ENCODE data around the gene DLG5. TPM values are rescaled to one million over a fixed set of nuclear protein-coding genes. Genes with fewer than 3 reads are reported as not detected.

The DLG5 gene
- total and polyA plus RNA-seq, 7 donors = 6.0 to 78.1 (median 41.0) TPM

- no peak for DNase-seq
- no peak for TF ChIP-seq POLR2AphosphoS5 (IDR thresholded peaks at IDR 0.05)
- Histone ChIP-seq H3K36me3 (peaks cover 2 to 7% (median 4%) of the 10 kb centered on the region in 4 donors), H3K27ac (peak overlapping the region; percentile 79 to 93 (median 90)), H3K9me3 (no peaks in the 10 kb centered on the region), H3K4me3 (no peak overlapping the region), H3K4me1 (peaks cover 0 to 64% (median 57%) of the 10 kb centered on the region in 4 donors), H3K27me3 (no peaks in the 10 kb centered on the region)
- 93 to 94% methylated on average over 5 of the region's 5 CpGs for WGBS, 2 donors
- intact Hi-C loops (cut with DNase I) = loop anchor here (10.0 kb wide), 1 partner anchor 97 kb away; no protein-coding TSS in a partner anchor
Measured at GRCh38 chr10:77972148-77972547, 45.6 kb upstream of the DLG5 start.

GRCh38 chr10:77971804-77972144 is 45.2 kb upstream of the DLG5 start:
- Histone ChIP-seq H3K4me3 (no peak overlapping the region), H3K27ac (peak overlapping the region; percentile 79 to 93 (median 90)), H3K36me3 (peaks cover 0 to 3% (median under 1%) of the 10 kb centered on the region in 4 donors), H3K9me3 (no peaks in the 10 kb centered on the region), H3K4me1 (peaks cover 0 to 62% (median 57%) of the 10 kb centered on the region in 4 donors), H3K27me3 (no peaks in the 10 kb centered on the region)
- TF ChIP-seq EP300 (IDR thresholded peaks at IDR 0.05) (no peak), POLR2AphosphoS5 (IDR thresholded peaks at IDR 0.05) (no peak), POLR2A (IDR thresholded peaks at IDR 0.05) (no peak)
- TF ChIP-seq, protein P1, sequence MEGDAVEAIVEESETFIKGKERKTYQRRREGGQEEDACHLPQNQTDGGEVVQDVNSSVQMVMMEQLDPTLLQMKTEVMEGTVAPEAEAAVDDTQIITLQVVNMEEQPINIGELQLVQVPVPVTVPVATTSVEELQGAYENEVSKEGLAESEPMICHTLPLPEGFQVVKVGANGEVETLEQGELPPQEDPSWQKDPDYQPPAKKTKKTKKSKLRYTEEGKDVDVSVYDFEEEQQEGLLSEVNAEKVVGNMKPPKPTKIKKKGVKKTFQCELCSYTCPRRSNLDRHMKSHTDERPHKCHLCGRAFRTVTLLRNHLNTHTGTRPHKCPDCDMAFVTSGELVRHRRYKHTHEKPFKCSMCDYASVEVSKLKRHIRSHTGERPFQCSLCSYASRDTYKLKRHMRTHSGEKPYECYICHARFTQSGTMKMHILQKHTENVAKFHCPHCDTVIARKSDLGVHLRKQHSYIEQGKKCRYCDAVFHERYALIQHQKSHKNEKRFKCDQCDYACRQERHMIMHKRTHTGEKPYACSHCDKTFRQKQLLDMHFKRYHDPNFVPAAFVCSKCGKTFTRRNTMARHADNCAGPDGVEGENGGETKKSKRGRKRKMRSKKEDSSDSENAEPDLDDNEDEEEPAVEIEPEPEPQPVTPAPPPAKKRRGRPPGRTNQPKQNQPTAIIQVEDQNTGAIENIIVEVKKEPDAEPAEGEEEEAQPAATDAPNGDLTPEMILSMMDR (IDR thresholded peaks at IDR 0.05) = no peak
- intact Hi-C loops (cut with DNase I) = loop anchor here (10.0 kb wide), 1 partner anchor 97 kb away; no protein-coding TSS in a partner anchor
- 93% methylated on average over 3 of the region's 3 CpGs for WGBS, 2 donors
- no peak for DNase-seq

GRCh38 chr10:77970869-77971803 is 44.6 kb upstream of the DLG5 start:
- WGBS, 2 donors = 53 to 73% methylated on average over 7 of the region's 7 CpGs
- intact Hi-C loops (cut with DNase I) = loop anchor here (10.0 kb wide), 1 partner anchor 96 kb away; no protein-coding TSS in a partner anchor

DNA sequence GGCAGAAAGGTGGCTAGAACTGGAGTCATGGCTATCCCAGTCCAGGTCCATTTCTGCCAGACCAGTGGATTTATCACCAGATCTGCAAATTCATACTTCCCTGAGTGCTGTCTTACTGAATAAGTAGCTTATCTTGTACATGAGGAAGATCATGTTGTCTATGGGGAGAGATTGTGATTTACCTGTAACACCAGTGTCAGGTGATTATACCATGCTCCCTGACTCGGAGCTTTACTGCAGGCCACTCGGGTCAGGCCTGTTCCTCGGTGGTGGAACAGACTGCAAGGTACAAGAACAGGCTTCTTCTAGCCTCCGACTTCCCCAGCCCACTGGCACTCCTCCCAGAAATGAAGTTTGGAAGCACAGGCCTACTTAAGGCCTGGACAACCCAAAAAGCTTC is 42.6 kb upstream of the DLG5 start:
- TF ChIP-seq, protein P1 (IDR thresholded peaks at IDR 0.05) = no peak
- no peak for TF ChIP-seq POLR2AphosphoS5 (IDR thresholded peaks at IDR 0.05)
- no peak for TF ChIP-seq EP300 (IDR thresholded peaks at IDR 0.05)
- no peak for TF ChIP-seq POLR2A (IDR thresholded peaks at IDR 0.05)
- Histone ChIP-seq H3K36me3 (no peaks in the 10 kb centered on the region), H3K27me3 (no peaks in the 10 kb centered on the region), H3K27ac (peak overlapping the region; percentile 79 to 93 (median 90)), H3K4me3 (no peak overlapping the region), H3K4me1 (peaks cover 0 to 46% (median 41%) of the 10 kb centered on the region in 4 donors), H3K9me3 (no peaks in the 10 kb centered on the region)
- intact Hi-C loops (cut with DNase I) = loop anchor here (1.0 to 2.0 kb wide), 2 partner anchors 42 to 123 kb away; partner anchors contain the start of gene DLG5
- 72 to 73% methylated on average over 4 of the region's 4 CpGs for WGBS, 2 donors
- peak; percentile 81 for DNase-seq

More at GRCh38 chr10:77970869-77971803, 44.6 kb upstream of the DLG5 start:
- TF ChIP-seq, protein P1 (IDR thresholded peaks at IDR 0.05) = no peak
- peak; percentile 85 to 93 (median 88) for TF ChIP-seq POLR2AphosphoS5 (IDR thresholded peaks at IDR 0.05)
- TF ChIP-seq EP300 (IDR thresholded peaks at IDR 0.05) = peak; percentile 96 to 99 (median 97)
- Histone ChIP-seq H3K9me3 (no peaks in the 10 kb centered on the region), H3K27ac (peak overlapping the region; percentile 79 to 93 (median 90)), H3K27me3 (no peaks in the 10 kb centered on the region), H3K4me1 (peaks cover 0 to 62% (median 56%) of the 10 kb centered on the region in 4 donors), H3K36me3 (no peaks in the 10 kb centered on the region), H3K4me3 (peak overlapping the region in 1 of 4 donors; percentile 14)
- DNase-seq = peak; percentile 97

DNA sequence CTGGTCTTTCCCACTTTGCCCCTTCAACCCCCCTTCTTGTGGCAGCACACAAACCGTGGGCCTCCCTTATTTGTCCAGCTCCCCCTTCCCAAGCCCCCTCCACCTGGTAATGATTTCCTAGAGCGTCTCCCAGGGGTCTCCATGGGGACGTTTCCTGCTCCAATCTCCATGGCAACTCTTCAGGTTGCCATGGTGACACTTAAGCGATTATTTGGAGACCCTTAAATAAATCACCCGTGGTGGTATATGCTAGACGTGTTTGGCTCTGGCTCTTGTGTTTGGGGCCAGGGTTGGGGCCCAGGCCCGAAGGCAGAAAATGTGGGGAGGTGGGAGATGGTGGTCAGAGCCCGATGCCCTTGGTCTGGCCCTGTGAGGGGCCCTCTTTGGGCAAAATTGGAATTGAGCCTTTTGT is 41.1 kb upstream of the DLG5 start:
- 52 to 53% methylated on average over 8 of the region's 8 CpGs for WGBS, 2 donors

More for the DNA sequence above, 41.1 kb upstream of the DLG5 start:
- Histone ChIP-seq H3K36me3 (no peaks in the 10 kb centered on the region), H3K4me3 (no peak overlapping the region), H3K27ac (no peak overlapping the region), H3K9me3 (no peaks in the 10 kb centered on the region), H3K27me3 (no peaks in the 10 kb centered on the region), H3K4me1 (peaks cover 0 to 38% (median 35%) of the 10 kb centered on the region in 4 donors)
- no peak for TF ChIP-seq POLR2A (IDR thresholded peaks at IDR 0.05)
- TF ChIP-seq, protein P1 (IDR thresholded peaks at IDR 0.05) = no peak
- no peak for TF ChIP-seq EP300 (IDR thresholded peaks at IDR 0.05)
- no peak for TF ChIP-seq POLR2AphosphoS5 (IDR thresholded peaks at IDR 0.05)
- intact Hi-C loops (cut with DNase I) = loop anchor here (2.0 kb wide), 1 partner anchor 41 kb away; the partner anchor contains the start of gene DLG5
- no peak for DNase-seq
